B cell (primary cell): ENCODE data around the gene GEMIN2.

ENCODE experiments used
- EZH2 ChIP-seq: IDR thresholded peaks from 2 replicates; pipeline ENCODE4 v1.6.1; 2012; ENCODE audit warnings: borderline replicate concordance, low read depth, mild to moderate bottlenecking, moderate library complexity, low read length; ENCODE audit not compliant: insufficient read depth, poor library complexity, severe bottlenecking
- TF ChIP-seq, protein P1 (sequence below): fragments of 200-600 bp; IDR thresholded peaks from one replicate; pipeline ENCODE4 v1.8.0; 2022; ENCODE audit warnings: antibody characterized with exemption, mild to moderate bottlenecking

DNA sequence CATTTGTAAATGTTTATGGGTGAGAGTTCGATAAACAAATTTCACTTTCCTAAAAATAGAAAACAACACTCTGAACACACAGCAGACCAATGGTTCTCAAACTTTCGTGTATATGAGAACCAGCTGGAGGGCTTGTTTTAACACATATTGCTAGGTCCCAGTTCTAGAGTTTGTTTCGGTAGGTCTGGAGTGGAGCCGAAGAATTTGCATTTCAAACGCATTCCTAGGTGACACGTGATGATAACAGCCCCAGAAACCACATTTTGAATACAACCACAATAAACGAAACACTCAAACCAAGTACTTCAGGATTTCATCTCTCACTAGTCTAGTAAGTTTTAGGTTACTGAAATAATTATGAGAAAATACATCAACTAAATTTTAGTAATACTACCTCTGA lies 28.2 kb upstream of the GEMIN2 start:
- TF ChIP-seq, protein P1, sequence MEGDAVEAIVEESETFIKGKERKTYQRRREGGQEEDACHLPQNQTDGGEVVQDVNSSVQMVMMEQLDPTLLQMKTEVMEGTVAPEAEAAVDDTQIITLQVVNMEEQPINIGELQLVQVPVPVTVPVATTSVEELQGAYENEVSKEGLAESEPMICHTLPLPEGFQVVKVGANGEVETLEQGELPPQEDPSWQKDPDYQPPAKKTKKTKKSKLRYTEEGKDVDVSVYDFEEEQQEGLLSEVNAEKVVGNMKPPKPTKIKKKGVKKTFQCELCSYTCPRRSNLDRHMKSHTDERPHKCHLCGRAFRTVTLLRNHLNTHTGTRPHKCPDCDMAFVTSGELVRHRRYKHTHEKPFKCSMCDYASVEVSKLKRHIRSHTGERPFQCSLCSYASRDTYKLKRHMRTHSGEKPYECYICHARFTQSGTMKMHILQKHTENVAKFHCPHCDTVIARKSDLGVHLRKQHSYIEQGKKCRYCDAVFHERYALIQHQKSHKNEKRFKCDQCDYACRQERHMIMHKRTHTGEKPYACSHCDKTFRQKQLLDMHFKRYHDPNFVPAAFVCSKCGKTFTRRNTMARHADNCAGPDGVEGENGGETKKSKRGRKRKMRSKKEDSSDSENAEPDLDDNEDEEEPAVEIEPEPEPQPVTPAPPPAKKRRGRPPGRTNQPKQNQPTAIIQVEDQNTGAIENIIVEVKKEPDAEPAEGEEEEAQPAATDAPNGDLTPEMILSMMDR = no peak
- TF ChIP-seq EZH2 = no peak
